ENCODE results near the gene ADAMTS17.

DNA sequence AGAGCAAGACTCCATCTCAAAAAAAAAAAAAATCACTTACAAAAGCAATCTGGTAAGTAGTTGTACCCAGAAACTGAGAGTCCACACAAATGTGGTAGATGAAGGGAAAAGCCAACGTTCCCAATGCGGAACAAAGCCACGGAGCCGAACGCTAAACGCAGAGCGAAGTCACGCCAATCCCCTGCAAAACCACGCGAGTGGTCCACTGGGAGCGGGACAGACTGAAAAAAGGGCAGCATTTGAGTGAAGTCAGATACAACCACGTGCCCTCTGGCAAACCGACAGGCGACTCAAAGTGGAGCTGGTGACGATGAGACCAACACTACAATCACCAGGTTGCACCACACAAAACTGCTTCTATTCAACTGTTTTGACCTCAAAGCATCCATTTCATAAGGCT lies 362.4 kb downstream of the ADAMTS17 start:
- TF ChIP-seq, protein P1, sequence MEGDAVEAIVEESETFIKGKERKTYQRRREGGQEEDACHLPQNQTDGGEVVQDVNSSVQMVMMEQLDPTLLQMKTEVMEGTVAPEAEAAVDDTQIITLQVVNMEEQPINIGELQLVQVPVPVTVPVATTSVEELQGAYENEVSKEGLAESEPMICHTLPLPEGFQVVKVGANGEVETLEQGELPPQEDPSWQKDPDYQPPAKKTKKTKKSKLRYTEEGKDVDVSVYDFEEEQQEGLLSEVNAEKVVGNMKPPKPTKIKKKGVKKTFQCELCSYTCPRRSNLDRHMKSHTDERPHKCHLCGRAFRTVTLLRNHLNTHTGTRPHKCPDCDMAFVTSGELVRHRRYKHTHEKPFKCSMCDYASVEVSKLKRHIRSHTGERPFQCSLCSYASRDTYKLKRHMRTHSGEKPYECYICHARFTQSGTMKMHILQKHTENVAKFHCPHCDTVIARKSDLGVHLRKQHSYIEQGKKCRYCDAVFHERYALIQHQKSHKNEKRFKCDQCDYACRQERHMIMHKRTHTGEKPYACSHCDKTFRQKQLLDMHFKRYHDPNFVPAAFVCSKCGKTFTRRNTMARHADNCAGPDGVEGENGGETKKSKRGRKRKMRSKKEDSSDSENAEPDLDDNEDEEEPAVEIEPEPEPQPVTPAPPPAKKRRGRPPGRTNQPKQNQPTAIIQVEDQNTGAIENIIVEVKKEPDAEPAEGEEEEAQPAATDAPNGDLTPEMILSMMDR (IDR thresholded peaks at IDR 0.05; ENCODE audit: low read depth, low read length, poor library complexity, severe bottlenecking): no peak
- TF ChIP-seq EZH2phosphoT487 (IDR thresholded peaks at IDR 0.05; ENCODE audit: borderline replicate concordance, low read length): no peak

Measured in DOHH2 (cell line).